Karpas-422 (cell line): Measurements from ENCODE around the gene EVL. TPM values are rescaled to one million over a fixed set of nuclear protein-coding genes. Genes with fewer than 3 reads are reported as not detected.

Experiments
- DNase-seq: peaks from one replicate; pipeline ENCODE4 v3.0.0-alpha.2; 2015
- H2AFZ ChIP-seq: fragments of 200-600 bp; sonication (generic); 2 replicates; pipeline ENCODE4 v1.6.1; 2014; ENCODE audit warnings: antibody characterized with exemption, low read length, mixed read lengths
- H3K27ac ChIP-seq: fragments of 200-600 bp; sonication (generic); 2 replicates; pipeline ENCODE4 v1.5.1; 2014; ENCODE audit warnings: mild to moderate bottlenecking, low read length, moderate library complexity
- H3K27me3 ChIP-seq: fragments of 200-600 bp; sonication (generic); 2 replicates; pipeline ENCODE4 v1.6.1; 2014; ENCODE audit warnings: low read length, mixed read lengths
- H3K36me3 ChIP-seq: fragments of 200-600 bp; sonication (generic); 2 replicates; pipeline ENCODE4 v1.6.1; 2014; ENCODE audit warnings: low read length, mixed read lengths; ENCODE audit not compliant: insufficient read depth
- H3K4me1 ChIP-seq: fragments of 200-600 bp; sonication (generic); 2 replicates; pipeline ENCODE4 v1.6.1; 2014; ENCODE audit warnings: mild to moderate bottlenecking, low read length, mixed read lengths
- H3K4me2 ChIP-seq: fragments of 200-600 bp; sonication (generic); 2 replicates; pipeline ENCODE4 v1.6.1; 2014; ENCODE audit warnings: low read length, low read depth, mild to moderate bottlenecking; ENCODE audit not compliant: poor library complexity, severe bottlenecking
- H3K4me3 ChIP-seq: fragments of 200-600 bp; sonication (generic); 2 replicates; pipeline ENCODE4 v1.5.1; 2014; ENCODE audit warnings: mild to moderate bottlenecking, antibody characterized with exemption, low read length, mixed read lengths
- H3K79me2 ChIP-seq: fragments of 200-600 bp; sonication (generic); 2 replicates; pipeline ENCODE4 v1.6.1; 2014; ENCODE audit warnings: mild to moderate bottlenecking, low read length, mixed read lengths
- H3K9ac ChIP-seq: fragments of 200-600 bp; sonication (generic); 2 replicates; pipeline ENCODE4 v1.6.0; 2014; ENCODE audit warnings: low read length
- H3K9me2 ChIP-seq: fragments of 200-600 bp; sonication (generic), shearing (Covaris generic); replicated peaks from 2 replicates; pipeline ENCODE4 v1.6.0; 2014; ENCODE audit warnings: mild to moderate bottlenecking, low read length, moderate library complexity; ENCODE audit not compliant: insufficient read depth
- H3K9me3 ChIP-seq: fragments of 300-700, 200-600 bp; sonication (generic); 2 replicates; pipeline ENCODE4 v1.6.1; 2014; ENCODE audit warnings: low read length, mixed read lengths
- H4K20me1 ChIP-seq: fragments of 200-600 bp; sonication (generic); 2 replicates; pipeline ENCODE4 v1.6.1; 2014; ENCODE audit warnings: mild to moderate bottlenecking, antibody characterized with exemption, low read length, low read depth; ENCODE audit not compliant: insufficient read depth
- total RNA-seq: library from RNA; depleted of rRNA; stranded (reverse); fragments of >200 nt; shearing (Covaris generic); gene quantifications from 2 replicates; pipeline ENCODE4 v1.2.3, GENCODE V29; 2014; ENCODE audit warnings: low replicate concordance

EVL gene
- total RNA-seq, 1 experiment from 2014 or later: 3.5 TPM

- Histone ChIP-seq H3K27me3 (no peaks in the 10 kb centered on the region), H3K9me2 (no peaks in the 10 kb centered on the region)
- DNase-seq: no peak
Measured at GRCh38 chr14:100034468-100034867, 30.8 kb upstream of the EVL start.

GRCh38 chr14:100034961-100035500 lies 30.2 kb upstream of the EVL start:
- Histone ChIP-seq H2AFZ (no peak overlapping the region), H3K36me3 (no peaks in the 10 kb centered on the region), H3K4me1 (no peaks in the 10 kb centered on the region), H4K20me1 (no peaks in the 10 kb centered on the region), H3K9ac (no peak overlapping the region), H3K79me2 (no peaks in the 10 kb centered on the region), H3K9me2 (no peaks in the 10 kb centered on the region), H3K4me2 (no peak overlapping the region), H3K27me3 (no peaks in the 10 kb centered on the region), H3K4me3 (no peak overlapping the region), H3K9me3 (no peaks in the 10 kb centered on the region), H3K27ac (no peak overlapping the region)
- no peak for DNase-seq

More at GRCh38 chr14:100034468-100034867, 30.8 kb upstream of the EVL start:
- H3K4me3 ChIP-seq: no peak overlapping the region
- no peaks in the 10 kb centered on the region for H4K20me1 ChIP-seq
- no peak overlapping the region for H3K27ac ChIP-seq
- no peaks in the 10 kb centered on the region for H3K9me3 ChIP-seq
- no peak overlapping the region for H3K4me2 ChIP-seq
- H3K79me2 ChIP-seq: no peaks in the 10 kb centered on the region
- no peak overlapping the region for H3K9ac ChIP-seq
- no peak overlapping the region for H2AFZ ChIP-seq
- H3K4me1 ChIP-seq: no peaks in the 10 kb centered on the region
- no peaks in the 10 kb centered on the region for H3K36me3 ChIP-seq

GRCh38 chr14:100035700-100036099 lies 29.5 kb upstream of the EVL start:
- no peaks in the 10 kb centered on the region for H3K9me3 ChIP-seq
- no peak overlapping the region for H3K4me3 ChIP-seq
- no peak overlapping the region for H3K9ac ChIP-seq
- no peaks in the 10 kb centered on the region for H3K27me3 ChIP-seq
- H3K9me2 ChIP-seq: no peaks in the 10 kb centered on the region
- no peaks in the 10 kb centered on the region for H3K4me1 ChIP-seq
- no peaks in the 10 kb centered on the region for H3K36me3 ChIP-seq
- H2AFZ ChIP-seq: no peak overlapping the region
- no peak overlapping the region for H3K4me2 ChIP-seq
- no peaks in the 10 kb centered on the region for H3K79me2 ChIP-seq
- no peaks in the 10 kb centered on the region for H4K20me1 ChIP-seq
- DNase-seq: no peak
- no peak overlapping the region for H3K27ac ChIP-seq

GRCh38 chr14:100037353-100037752 lies 27.9 kb upstream of the EVL start:
- Histone ChIP-seq H3K4me1 (no peaks in the 10 kb centered on the region), H3K36me3 (no peaks in the 10 kb centered on the region), H2AFZ (no peak overlapping the region), H3K27ac (no peak overlapping the region), H3K79me2 (no peaks in the 10 kb centered on the region), H4K20me1 (no peaks in the 10 kb centered on the region), H3K4me2 (no peak overlapping the region), H3K9me2 (no peaks in the 10 kb centered on the region), H3K9ac (no peak overlapping the region), H3K9me3 (no peaks in the 10 kb centered on the region), H3K27me3 (no peaks in the 10 kb centered on the region), H3K4me3 (no peak overlapping the region)
- DNase-seq: no peak

- Histone ChIP-seq H3K27ac (no peak overlapping the region), H3K9me3 (no peaks in the 10 kb centered on the region), H3K4me3 (no peak overlapping the region), H4K20me1 (no peaks in the 10 kb centered on the region), H3K36me3 (no peaks in the 10 kb centered on the region), H3K9ac (no peak overlapping the region), H3K4me1 (no peaks in the 10 kb centered on the region), H3K79me2 (no peaks in the 10 kb centered on the region), H3K4me2 (no peak overlapping the region), H3K9me2 (no peaks in the 10 kb centered on the region), H3K27me3 (no peaks in the 10 kb centered on the region), H2AFZ (no peak overlapping the region)
- no peak for DNase-seq
Measured at GRCh38 chr14:100038065-100038464, 27.2 kb upstream of the EVL start.

GRCh38 chr14:100039903-100040302 lies 25.3 kb upstream of the EVL start:
- Histone ChIP-seq H3K36me3 (no peaks in the 10 kb centered on the region), H3K9me3 (no peaks in the 10 kb centered on the region), H3K27me3 (no peaks in the 10 kb centered on the region), H3K27ac (no peak overlapping the region), H3K9ac (no peak overlapping the region), H3K4me2 (no peak overlapping the region), H4K20me1 (no peaks in the 10 kb centered on the region), H3K4me1 (no peaks in the 10 kb centered on the region), H3K4me3 (no peak overlapping the region), H3K9me2 (no peaks in the 10 kb centered on the region), H2AFZ (no peak overlapping the region), H3K79me2 (no peaks in the 10 kb centered on the region)
- DNase-seq: no peak

GRCh38 chr14:100041271-100041670 lies 24.0 kb upstream of the EVL start:
- Histone ChIP-seq H2AFZ (no peak overlapping the region), H3K4me1 (no peaks in the 10 kb centered on the region), H3K4me2 (no peak overlapping the region), H3K9me3 (no peaks in the 10 kb centered on the region), H3K9ac (no peak overlapping the region), H3K4me3 (no peak overlapping the region), H3K36me3 (no peaks in the 10 kb centered on the region), H4K20me1 (no peaks in the 10 kb centered on the region), H3K27me3 (no peaks in the 10 kb centered on the region; the same call in 1 of the 2 replicates), H3K9me2 (no peaks in the 10 kb centered on the region), H3K27ac (no peak overlapping the region), H3K79me2 (no peaks in the 10 kb centered on the region)
- no peak for DNase-seq

- no peak for DNase-seq
- Histone ChIP-seq H3K27ac (no peak overlapping the region), H3K4me1 (no peaks in the 10 kb centered on the region), H3K36me3 (no peaks in the 10 kb centered on the region), H4K20me1 (no peaks in the 10 kb centered on the region), H3K4me2 (no peak overlapping the region), H3K79me2 (no peaks in the 10 kb centered on the region), H3K9ac (no peak overlapping the region), H2AFZ (no peak overlapping the region), H3K4me3 (no peak overlapping the region), H3K9me3 (no peaks in the 10 kb centered on the region), H3K9me2 (no peaks in the 10 kb centered on the region), H3K27me3 (no peaks in the 10 kb centered on the region; the same call in 1 of the 2 replicates)
Measured at GRCh38 chr14:100042286-100042685, 22.9 kb upstream of the EVL start.
